Central memory CD4-positive, alpha-beta T cell (primary cell): ENCODE data around the gene NUP93.
A peak's percentile ranks its signal among the peaks of the same experiment; 100 is the strongest.

Experiments
- DNase-seq: peaks from one replicate; pipeline ENCODE4 v3.0.0; 2022

NUP93 gene

DNA sequence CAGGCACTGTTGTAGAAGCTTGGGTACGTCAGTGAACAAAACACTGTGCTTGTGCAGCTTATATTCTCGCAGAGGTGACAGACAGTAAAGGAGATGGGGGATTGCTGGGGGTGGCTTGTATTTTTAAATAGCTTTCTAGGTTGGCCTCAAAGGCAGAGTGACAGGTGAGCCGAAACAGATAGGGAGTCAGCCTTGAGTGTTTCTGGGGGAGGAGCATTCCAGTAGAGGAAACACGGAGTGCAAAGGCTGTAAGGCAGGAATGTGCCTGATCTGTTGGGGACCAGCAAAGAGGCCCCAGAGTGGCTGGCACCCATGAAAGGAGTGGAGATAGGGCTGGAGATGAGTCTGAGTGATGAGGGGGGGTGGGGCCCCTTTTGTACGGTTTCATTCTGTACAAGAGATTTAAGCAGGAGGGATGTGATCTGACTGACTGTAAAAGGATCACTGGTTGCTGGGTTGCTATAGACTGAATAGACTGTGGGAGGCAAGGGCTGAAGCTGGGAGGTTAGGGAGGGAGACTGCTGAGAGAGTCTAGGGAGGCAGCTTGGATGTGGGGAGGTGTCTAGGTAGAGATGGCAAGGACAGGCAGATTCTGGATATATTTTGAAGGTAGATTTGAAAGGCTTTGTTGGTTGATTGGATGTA, 15.2 kb downstream of the NUP93 start:
- no peak for DNase-seq

DNA sequence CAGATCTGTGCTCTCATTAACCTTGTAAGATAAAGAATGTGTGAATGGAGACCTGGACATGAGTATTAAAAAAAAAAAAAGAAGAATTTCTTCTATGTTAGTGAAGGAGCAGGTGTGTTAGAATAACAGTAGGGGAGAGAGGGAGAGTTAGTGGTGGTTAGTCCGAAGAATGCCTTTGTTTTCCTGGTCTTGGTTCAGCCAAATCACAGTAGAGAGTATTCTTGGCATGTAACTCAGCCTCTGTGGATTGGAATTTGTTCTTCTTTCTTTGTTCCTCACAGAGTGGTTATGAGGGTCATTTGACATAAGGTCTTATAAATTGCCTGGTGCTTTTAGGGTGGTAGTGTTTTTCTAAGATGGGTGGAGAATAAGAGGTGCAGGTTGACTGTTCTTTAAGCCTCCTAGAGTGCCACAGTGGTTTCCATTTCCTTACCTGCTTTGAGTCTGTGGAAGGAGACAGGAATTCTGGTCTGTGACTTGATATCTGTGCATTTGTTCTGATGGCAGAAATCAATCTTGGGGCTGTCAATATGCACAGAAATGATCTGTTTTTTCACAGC, 17.6 kb downstream of the NUP93 start:
- DNase-seq = no peak

DNA sequence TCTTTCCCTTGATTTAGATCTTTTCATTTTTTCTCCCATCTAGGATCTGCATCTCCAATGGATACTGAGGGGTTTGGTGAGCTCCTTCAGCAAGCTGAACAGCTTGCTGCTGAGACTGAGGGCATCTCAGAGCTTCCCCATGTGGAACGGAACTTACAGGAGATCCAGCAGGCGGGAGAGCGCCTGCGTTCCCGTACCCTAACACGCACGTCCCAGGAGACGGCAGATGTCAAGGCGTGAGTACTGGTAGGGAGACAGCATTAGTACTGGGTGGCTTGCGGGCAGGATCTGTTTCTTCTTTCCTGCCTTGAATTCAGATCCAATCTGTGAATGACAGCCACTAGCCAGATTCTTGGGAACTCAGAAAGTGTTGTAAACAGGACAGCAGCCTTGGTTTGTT, 18.3 kb downstream of the NUP93 start:
- DNase-seq = no peak

DNA sequence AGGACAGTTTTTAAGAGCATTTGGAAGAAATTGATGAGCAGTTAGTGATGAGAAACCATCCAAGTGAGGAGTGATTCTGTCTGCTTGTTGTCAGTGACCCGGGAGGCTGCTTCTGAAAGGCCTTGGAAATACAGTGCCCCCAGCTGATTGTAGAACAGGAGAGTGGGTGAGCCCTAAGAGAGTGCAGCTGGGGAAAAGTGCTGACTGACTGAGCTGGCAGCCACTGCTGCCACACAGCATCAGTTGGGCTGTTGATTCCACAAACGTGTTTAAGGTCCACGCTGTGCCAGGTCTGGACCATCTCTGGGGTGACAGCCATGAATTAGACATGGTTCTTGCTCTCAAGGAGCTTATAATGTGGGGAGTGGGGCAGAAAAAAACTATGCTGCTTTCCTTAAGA, 18.9 kb downstream of the NUP93 start:
- DNase-seq = no peak

DNA sequence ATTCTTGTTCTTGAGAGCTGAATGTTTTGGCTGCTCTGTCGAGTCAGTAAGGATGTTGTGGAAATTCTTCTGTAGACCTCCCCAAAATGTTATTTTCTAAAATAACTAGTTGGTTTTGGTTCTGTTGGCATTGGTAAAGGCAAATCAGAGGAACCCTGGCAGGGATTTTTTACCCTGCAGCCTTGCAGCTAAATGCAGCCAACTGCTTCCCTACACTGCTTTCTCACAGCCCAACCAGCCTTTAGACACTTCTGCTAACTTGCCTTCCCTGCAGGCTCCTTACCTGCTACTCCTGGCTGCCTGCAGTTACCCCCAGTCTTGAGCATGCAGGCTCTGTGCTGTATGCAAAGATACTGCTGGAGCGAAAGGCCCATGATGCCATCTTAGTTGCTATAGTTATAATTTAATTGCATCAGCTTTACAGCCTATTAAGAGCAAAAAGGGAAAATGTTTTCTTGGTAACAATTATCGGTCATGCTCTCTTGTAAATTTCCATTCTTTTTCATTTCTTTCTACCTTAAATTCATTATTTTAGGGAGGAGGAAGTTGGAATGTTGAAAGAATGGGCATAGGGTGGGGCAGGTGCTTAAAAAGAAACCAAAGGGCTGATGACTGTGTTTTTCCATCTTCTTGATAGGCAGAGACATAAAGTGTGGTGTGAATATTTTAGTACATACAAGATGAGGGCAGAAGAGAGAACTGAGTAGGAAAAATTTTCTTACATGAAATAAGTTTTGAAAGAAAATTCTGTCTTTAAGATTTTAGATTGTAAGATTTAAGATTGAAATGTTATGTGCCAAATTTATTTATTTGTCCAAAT, 20.0 kb downstream of the NUP93 start:
- DNase-seq = no peak

DNA sequence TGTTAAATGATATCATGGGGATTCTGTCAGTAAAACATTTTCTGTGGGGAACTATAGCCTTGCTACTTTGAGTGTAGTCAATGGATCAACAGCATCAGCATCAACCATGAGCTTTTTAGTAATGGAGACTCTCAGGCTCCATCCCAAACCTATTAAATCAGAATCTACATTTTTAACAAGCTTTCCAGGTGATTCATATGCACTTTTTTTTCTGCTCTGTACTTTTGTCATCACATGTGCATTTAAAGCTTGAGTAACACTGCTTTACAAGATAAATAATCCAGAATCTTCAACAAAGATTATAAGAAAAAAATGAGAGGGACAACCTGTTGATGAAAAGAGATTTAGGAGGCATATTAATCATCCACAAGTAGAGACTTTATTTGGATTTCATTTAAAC, 23.5 kb downstream of the NUP93 start:
- DNase-seq = no peak

DNA sequence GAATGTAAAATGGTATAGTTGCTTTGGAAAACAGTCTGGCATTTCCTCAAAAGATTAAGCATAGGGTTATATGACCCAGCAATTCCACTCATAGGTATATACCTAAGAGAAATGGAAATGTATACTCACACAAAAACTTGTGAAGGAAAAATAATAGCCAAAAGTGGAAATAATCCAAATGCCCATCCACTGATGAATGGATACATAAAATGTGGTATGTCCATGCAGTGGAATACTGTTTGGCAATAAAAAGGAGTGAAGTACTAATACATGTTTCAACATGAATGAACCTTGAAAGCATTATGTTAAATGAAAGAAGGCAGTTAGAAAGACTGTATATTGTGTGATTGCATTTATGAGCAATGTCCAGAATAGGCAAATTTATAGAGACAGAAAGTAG, 25.1 kb downstream of the NUP93 start:
- DNase-seq = no peak

DNA sequence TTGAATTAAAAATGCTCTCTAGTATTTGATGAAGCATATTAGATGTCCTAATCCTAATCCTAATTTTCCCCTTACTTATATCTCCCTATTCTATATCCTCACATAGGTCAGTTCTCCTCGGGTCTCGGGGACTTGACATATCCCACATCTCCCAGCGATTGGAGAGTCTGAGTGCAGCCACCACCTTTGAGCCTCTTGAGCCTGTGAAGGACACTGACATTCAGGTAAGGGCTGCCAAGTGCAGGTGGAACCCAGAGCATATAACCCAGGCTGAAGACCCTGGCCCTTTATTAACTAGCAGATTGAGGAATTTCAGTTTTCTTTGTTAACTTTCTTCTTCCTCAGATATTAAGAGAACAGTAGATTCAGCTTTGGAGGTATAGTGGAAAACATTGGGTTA, 28.5 kb downstream of the NUP93 start:
- DNase-seq = no peak

DNA sequence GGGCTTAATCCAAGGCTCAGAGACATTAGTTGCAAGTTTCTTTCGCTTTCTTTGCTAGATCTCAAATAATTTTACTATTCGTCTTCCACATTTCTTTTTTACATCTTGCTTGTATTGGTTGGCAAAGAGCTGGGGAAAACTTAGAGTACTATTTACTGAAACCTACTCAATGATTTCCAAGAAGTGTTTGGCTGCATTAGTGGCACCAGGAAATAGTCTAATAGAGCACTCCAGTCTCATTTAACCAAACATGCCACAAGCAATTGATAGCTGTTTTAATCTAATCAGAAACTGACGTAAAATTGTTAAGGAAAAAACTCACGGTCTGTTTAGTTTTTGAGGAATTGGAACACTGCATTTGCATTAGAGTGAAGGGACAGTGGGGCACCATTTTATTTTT, 29.0 kb downstream of the NUP93 start:
- no peak for DNase-seq

DNA sequence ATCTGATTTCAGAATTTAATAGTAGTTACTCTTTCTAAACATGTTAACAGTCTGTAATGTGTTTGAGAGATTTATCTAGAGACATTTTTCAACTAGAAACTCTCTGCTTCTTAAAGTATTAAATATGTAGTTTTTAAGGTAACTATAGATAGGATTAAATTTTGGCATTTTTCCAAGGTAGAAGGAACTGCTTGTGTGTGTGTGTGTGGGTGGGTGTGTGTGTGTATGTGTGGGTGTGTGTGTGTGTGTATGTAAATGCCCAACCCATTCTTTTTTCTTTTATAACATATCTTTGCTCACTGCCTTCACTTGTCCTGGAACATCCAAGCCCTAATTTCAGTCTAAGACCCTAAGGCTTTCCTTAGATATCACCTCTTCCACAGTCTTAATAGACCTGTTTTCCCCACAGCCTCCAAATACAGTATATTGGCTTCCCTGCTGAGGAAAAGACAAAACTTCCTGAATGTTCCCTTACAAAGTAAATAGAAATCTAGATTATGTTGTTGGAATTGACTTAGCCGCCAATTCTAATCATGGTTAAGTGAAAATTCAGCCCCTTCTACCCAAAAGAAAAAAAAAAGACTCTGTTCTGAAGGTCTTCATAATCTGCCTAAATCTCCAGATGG, 33.5 kb downstream of the NUP93 start:
- no peak for DNase-seq

DNA sequence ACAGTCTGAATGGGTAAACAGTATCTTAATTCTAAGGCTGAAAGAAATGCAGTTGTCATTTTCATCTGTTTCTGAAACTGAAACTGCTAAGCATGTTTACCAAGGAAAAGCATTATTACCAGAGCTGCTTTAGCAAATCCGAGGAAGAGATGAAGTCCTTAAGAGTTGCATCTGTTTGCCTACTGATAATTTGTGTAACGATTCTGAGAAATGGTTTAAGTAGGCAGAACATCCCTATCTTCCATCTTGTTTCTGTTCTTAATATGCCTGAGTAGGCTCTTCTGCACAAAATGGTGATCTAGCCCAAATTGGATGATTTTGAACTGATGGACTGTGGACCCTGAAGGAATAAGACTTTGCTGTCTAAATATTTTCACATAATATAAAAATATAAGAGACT, 34.9 kb downstream of the NUP93 start:
- no peak for DNase-seq

DNA sequence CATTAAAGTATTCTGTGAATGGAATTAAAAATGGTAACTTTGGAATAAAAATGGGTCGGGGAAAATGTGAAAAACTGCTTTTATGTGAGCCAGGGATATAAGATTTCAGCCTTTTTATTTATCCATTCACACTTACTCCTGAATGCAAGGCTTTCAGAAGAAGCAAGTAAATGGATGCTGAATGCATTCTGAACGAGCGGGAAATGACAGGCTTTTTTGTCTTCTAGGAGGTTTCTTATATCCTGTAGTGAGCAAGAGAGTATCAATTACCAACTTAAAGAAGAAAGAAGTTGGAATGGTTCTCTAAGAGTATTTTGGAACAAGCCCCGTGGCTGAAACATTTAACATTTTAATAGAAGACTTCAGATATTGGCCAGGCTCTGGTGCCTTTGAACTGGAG, 36.0 kb downstream of the NUP93 start:
- DNase-seq = no peak

DNA sequence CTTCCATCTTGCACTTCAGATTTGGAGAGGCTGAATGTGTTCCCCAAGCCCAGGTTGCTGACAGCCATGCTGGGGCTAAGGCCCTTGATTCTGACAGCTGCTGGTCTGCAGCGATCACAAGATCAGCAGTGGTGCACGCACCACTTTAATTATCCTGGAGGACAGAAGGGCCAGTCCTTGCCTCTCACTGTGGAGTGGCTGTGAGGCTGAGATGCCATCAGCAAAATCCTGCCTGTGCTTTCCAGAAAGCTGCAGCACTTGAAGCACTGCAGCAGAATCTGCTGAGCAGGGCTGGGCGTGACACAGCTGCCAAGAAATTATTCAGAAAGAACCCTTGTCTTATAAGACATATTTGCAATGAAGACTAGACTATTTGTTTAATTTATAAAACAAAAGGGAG, 37.1 kb downstream of the NUP93 start:
- DNase-seq = no peak

DNA sequence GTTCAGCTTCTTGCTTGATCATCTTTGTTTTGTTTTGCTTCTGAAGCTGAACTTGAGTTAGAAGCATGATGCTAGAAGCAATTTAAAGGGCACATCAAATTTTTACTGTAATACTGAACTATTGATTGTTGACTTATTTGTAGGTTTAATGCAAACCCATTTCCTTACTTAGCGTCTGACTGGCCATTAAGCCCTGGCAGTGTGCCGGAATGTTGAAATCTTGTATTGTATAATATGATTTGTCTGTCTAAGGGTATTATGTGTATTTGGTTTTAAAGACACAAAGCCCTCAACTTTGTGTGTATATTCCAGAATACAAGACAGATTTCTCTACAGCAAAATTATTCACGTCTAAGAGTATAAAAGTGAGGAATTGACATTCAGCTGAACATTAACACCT, 39.7 kb downstream of the NUP93 start:
- DNase-seq = no peak

DNA sequence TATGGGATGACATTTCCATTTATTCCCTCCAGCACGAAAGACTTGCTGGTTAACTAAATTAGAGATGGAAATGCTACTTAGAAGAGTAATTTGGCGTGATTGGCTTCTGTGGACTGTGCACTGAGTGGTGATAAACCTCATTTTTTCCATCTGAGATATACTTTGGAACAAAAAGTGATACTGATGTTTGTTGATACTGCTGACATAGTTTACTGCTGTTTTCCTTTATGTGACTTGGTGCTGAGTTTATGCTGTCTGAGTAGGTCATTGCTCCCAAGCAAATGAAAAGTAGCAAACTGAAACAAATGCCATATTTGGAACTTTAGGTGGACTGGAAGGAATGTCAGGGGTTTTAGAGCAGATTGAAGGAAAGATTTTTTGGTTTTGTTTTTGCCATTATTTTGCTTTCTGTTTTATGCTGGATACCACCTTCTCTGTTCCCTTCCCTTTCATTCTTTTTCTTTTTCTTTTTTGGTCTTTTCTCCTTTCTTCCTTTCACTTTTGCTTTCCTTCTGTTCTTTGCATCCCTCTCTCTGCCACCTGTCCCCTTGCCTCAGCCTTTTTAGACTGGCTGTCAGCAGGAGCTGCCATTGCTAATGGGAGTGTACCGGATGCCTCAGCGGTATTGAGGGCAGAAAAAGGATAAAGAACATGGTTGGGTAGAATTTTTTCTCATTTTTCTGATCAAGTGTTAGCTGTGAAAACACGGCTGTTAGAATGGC, 41.8 kb downstream of the NUP93 start:
- DNase-seq = no peak

DNA sequence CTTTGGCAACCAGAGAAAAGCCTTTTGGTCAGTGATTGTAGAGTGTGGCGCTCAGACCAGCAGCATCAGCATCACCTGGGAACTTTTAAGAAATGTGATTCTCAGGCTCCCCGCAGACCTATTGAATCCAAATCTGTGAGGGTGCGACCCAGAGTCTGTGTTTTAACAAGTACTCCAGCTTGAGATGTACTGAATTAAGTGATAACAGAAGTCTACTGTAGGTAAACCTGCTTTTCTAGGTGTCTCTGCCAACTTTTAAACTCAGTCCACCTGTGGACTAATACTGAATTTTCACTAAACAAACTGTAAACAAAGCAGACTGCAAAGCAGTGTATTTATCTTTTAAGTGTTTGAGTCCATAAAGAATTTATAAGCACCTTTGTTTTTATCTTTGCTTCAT, 43.6 kb downstream of the NUP93 start:
- DNase-seq = no peak

DNA sequence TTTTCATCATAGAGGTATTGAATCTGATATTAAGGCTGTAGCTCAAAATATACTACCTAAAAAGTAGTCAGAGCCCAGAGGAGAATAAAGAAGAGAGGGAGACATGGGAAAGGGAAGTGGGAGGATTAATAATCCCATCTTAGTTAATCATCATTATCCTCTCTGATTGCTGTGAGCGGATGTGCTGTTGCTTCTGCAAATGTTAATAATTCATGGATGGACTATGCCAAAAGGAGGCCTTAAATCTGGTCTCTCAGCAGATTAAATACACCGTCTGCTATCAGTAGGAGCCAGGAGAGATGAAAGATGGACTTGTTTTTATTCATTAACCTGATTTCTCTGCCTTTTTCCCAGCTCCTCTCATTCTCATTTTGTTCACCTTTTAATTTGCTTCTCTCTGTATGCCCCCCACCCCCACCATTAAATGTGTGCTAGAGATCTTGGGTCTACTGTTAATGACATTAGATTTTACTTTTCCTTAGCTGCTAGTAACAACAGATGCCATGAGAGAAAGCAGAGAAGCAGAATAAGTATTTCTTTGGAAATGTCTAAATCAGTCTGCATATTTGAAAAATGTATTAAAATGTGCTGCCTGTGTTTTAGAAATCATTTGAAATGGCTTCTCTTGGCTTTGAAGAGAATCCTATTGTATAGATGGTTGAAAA, 44.2 kb downstream of the NUP93 start:
- DNase-seq = no peak

DNA sequence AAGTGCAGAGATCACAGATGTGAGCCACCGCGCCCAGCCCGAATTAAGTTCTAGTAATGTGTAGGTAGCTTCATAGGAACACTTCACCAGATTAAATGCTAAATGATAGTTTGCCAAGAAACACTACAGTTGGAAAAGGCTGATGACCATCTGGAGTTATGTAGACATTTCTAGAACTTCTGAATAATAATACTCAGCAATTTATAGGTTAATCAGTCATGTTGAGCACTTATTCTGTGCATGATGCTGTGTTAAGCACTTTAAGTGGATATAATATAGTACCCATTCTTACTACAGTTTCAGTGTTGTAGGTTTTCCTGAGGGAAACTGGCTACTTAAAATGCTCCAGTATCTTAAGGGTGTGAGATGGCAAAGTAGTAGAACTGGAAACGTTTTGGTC, 45.2 kb downstream of the NUP93 start:
- DNase-seq = no peak

DNA sequence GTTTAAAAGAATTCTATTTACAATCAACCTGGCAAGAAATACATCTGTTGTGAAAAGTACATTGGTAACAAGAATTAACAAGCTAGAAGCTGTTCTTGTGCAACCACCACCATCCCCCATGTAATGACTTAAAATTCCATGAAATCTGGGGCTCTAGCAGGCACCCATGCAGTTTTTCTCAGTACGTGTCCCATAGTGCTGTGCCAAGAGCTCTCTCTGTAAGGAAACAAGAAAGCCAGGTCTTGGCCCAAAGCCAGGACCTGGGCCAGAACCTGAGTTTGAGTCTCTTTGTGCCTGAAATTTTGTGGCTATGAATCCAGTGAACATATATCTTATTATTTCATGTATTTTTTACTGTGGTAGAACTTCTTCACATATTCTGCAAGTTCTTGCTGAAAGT, 46.6 kb downstream of the NUP93 start:
- DNase-seq = no peak

DNA sequence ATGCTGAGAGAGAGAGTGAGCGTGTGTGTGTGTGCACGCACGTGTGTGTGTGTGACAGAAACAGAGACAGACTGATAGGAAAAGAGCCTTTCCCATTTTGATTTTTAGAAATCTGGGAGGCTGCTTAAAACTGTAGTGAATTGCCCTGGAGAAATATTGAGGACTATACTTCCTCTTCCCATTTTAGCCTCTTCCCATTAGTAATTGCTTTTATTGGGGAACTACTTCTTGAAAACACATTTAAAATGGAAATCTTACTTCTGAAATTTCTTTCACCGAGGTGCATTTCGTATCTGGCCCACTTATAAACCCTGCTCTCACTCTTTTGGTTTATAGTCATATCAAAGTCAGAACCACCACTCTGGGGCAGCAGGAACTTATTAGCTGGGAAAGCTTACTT, 47.1 kb downstream of the NUP93 start:
- no peak for DNase-seq

DNA sequence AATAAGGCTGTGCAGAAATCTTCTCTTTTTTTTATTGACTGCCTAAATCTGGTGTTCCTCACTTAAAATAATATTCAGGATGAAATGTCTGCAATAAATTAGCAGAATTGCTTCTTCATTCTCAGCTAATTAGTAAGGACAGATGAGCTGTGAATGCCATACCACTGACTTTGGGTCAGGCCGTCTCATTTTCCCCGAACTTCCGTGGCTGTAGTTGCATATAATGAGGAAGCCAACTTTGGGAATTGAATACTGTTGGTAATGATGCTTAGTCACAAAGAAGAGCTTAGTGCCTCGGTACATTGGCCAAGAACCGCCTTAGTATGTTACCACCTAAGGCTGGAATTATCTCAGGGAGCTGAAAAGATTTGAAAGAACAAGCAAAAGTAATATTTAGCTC, 47.6 kb downstream of the NUP93 start:
- no peak for DNase-seq

DNA sequence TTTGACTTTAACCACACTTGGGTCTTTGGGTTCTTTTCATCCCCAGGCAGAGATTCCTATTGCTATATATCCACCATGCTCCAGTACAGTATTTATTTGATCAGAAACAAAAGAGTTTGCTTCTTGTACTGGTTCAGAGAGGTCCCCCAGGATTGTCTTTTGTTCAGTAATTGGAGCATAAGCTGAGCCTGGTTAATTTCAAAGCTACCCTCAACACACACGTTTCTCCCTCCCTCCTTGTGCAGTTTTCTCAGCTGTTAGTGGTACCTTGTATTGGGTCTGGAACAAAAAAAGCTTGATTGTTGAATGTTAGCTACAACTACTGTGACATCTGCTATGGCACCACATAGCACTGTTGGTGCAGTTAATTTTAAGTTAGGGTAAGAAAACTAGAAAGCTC, 50.0 kb downstream of the NUP93 start:
- no peak for DNase-seq

DNA sequence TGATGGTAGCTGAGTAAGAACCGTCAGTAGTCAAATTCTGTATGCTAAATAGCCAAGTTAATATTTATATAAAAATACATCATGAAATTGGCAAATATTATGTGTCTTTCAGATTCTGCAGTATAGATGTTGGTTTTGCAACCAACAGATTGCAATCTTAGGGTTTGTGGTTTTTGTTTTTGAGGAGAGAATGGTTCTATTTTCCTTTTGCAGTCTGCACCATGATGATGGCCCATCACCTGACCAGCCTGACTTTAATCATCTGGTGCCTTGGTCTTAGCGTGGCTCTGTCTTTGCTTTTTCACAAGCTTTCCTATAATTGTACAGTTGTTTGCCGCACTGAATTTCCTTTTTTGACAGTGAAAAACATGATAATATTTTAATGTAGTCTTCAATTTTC, 50.7 kb downstream of the NUP93 start:
- DNase-seq = peak; percentile 1
